Tibial nerve (tissue), 4 donors: ENCODE measurements around the gene NQO2.

Experiments used
- EP300 ChIP-seq, 2 donors: sonication (generic); formaldehyde crosslinking; IDR thresholded peaks; one replicate each; pipeline ENCODE4 v1.6.1; 2017; ENCODE audit warnings: antibody characterized with exemption in 2 of 2, mild to moderate bottlenecking in 1 of 2
- POLR2A ChIP-seq, 2 donors: fragments of 450-650 bp; IDR thresholded peaks; one replicate each; pipeline ENCODE4 v1.6.1; 2017; ENCODE audit warnings: antibody characterized with exemption in 2 of 2, mild to moderate bottlenecking in 2 of 2, moderate library complexity in 2 of 2
- TF ChIP-seq, protein P1 (sequence below), 5 experiments: fragments of 200-600 bp in 3 of 5; fragments of 450-650 bp in 2 of 5; sonication (generic) in 3 of 5; IDR thresholded peaks; one replicate each; pipeline ENCODE4 v1.5.1; 2016 to 2019; ENCODE audit warnings: antibody characterized with exemption in 5 of 5, mild to moderate bottlenecking in 3 of 5, moderate library complexity in 2 of 5

- no peak for TF ChIP-seq EP300 (IDR thresholded peaks at IDR 0.05)
- TF ChIP-seq POLR2A (IDR thresholded peaks at IDR 0.05), result no peak
- TF ChIP-seq, protein P1, sequence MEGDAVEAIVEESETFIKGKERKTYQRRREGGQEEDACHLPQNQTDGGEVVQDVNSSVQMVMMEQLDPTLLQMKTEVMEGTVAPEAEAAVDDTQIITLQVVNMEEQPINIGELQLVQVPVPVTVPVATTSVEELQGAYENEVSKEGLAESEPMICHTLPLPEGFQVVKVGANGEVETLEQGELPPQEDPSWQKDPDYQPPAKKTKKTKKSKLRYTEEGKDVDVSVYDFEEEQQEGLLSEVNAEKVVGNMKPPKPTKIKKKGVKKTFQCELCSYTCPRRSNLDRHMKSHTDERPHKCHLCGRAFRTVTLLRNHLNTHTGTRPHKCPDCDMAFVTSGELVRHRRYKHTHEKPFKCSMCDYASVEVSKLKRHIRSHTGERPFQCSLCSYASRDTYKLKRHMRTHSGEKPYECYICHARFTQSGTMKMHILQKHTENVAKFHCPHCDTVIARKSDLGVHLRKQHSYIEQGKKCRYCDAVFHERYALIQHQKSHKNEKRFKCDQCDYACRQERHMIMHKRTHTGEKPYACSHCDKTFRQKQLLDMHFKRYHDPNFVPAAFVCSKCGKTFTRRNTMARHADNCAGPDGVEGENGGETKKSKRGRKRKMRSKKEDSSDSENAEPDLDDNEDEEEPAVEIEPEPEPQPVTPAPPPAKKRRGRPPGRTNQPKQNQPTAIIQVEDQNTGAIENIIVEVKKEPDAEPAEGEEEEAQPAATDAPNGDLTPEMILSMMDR (IDR thresholded peaks at IDR 0.05), result no peak
Measured at GRCh38 chr6:2950713-2951112, 49.0 kb upstream of the NQO2 start.
